Heart right ventricle (tissue), 16 donors: ENCODE results near the gene MGMT. TPM values are rescaled to one million over a fixed set of nuclear protein-coding genes. Genes with fewer than 3 reads are reported as not detected.

Source experiments
- ATAC-seq, 8 donors: fragments of 200-7000 bp; cut with Tn5 transposase; one replicate each; pipeline ENCODE4 v1.9.1; 2020; ENCODE audit warnings: mild to moderate bottlenecking in 8 of 8, moderate library complexity in 8 of 8, moderate number of reproducible peaks in 1 of 8
- DNase-seq, 2 donors: peaks; one replicate each; pipeline ENCODE4 v3.0.0-alpha.2; 2020
- H3K27ac ChIP-seq, 10 donors: fragments of 200-600 bp; sonication (generic) in 2 of 10; one replicate each; pipeline versions ENCODE4 v1.5.0 to v1.8.0; 2020 to 2022; ENCODE audit warnings: mild to moderate bottlenecking in 3 of 10
- H3K27me3 ChIP-seq, 7 donors: fragments of 200-600 bp; one replicate each; pipeline ENCODE4 v1.8.0; 2021 to 2022; ENCODE audit warnings: mild to moderate bottlenecking in 2 of 7
- H3K36me3 ChIP-seq, 9 donors: fragments of 200-600 bp; sonication (generic) in 1 of 9; one replicate each; pipeline versions ENCODE4 v1.5.0 to v1.8.0; 2020 to 2022; ENCODE audit warnings: mild to moderate bottlenecking in 2 of 9
- H3K4me1 ChIP-seq, 9 donors: fragments of 200-600 bp; sonication (generic) in 1 of 9; one replicate each; pipeline versions ENCODE4 v1.5.0 to v1.8.0; 2020 to 2022; ENCODE audit warnings: mild to moderate bottlenecking in 4 of 9
- H3K4me3 ChIP-seq, 10 donors: fragments of 200-600 bp; sonication (generic) in 2 of 10; one replicate each; pipeline versions ENCODE4 v1.5.0 to v1.8.0; 2020 to 2022; ENCODE audit warnings: mild to moderate bottlenecking in 7 of 10, moderate library complexity in 2 of 10
- H3K9me3 ChIP-seq, 11 donors: fragments of 200-600 bp in 10 of 11; sonication (generic) in 2 of 11; one replicate each; pipeline versions ENCODE4 v1.5.0 to v1.8.0; 2013 to 2022; ENCODE audit warnings: mild to moderate bottlenecking in 2 of 11, control low read depth in 1 of 11, moderate library complexity in 1 of 11
- WGBS, 2 donors: extraction: QIAGEN DNeasy Blood & Tissue Kit; methylation state at CpG; one replicate each; pipeline ENCODE4 v1.1.7; 2013; ENCODE audit warnings: inconsistent platforms in 1 of 2; 5-methylcytosine and 5-hydroxymethylcytosine counted together
- intact Hi-C, 10 donors: fragments of 100-400 bp; cut with DNase I; formaldehyde crosslinking; loops; one replicate each; pipeline versions ENCODE4 v1.11.1 to v1.14.2; 2022
- polyA plus RNA-seq, 2 donors: library from polyadenylated mRNA; stranded (reverse); fragments of 200-250 nt; gene quantifications; one replicate each; pipeline ENCODE4 v1.2.3, GENCODE V29; 2013
- total RNA-seq, 10 donors: library from RNA; stranded (reverse); fragmentation: NEBNext Ultra II Directional in 3 of 10; extraction: Animal tissue kit (Norgen Biotek cat#: 25700) in 3 of 10; gene quantifications; one replicate each; pipeline versions ENCODE4 v1.2.1 to v1.2.4, GENCODE V29; 2021 to 2023
- TF ChIP-seq, protein P1 (sequence below), 9 donors: fragments of 200-600 bp; sonication (generic) in 2 of 9; IDR thresholded peaks; one replicate each; pipeline versions ENCODE4 v1.5.0 to v1.8.0; 2021 to 2022; ENCODE audit warnings: antibody characterized with exemption in 9 of 9, mild to moderate bottlenecking in 5 of 9, moderate library complexity in 1 of 9
- donor health status: Arrhythmogenic right ventricular cardiomyopathy.
- donor health status: ischemic (EF 13 %, LVEDD 7.1; RV severe dilation, severe dysfunction).
- donor health status: healthy with polysubstance abuse.
- donor health status: DM: no; HTN: yes; CAD: no.
- donor health status: DM: no; HTN: no; CAD: no.
- donor health status: ischemic (EF 25% LVEDD 6.9; RV normal size, moderate dysfunction).
- donor health status: ischemic (EF 25% LVEDD 5.7; RV mildly dilated, moderate dysfunction).
- donor health status: healthy.
- donor health status: DM: yes; HTN: yes; CAD: no.
- donor health status: Ischemic cardiomyopathy.
- donor health status: ischemic (EF 35%, LVEDD 5.7; RV mildly dilated, moderate dysfunction).
- donor health status: nonischemic (EF 11% LVEDD 7.7; RV severe dilation, severe dysfunction).
- donor health status: DM: yes; HTN: yes; CAD: no.
- donor health status: PGD.
- donor health status: ischemic (EF 29% LVEDD 5.4; RV normal size, mild dysfunction).
- donor health status: nonischemic (EF 23%, LVEDD 6.1; RV moderate dilation, normal function).

MGMT gene
- total and polyA plus RNA-seq, 12 donors, result 8.4 to 17.8 (median 12.9) TPM

DNA sequence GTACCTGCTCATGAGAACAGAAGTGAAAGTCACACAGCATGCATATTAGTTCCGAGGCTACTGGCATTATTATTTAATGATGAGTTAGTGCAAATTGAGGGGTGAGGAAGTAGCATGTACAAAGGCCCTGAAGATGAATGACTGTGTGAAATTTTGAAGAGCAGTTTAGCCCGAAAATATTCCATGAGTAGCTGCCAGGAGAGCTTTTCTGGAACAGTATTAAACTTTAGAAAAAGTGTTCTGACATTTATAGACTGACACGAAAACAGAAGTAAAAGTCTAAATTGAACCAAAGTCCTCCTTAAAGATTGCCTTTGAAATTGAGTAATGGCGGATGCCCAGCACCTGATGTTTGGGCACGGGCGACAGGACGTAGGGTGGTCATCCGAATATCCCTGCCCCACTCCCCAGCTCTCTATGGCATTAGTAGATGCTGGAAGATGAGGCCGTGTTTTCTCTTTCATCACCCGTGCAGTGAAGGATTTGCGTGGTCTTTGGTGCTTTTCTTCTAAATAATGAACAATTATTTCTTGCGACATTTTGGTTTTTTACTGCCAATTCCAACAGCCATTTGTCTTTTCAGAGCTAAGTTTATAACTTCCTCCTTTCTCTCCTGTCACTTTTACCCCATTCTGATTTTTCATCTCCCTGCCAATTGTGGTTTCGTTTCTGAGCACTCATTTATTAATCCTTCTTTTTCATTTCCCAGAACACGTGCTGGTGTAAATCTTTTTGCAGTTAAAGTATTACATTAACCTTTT lies 192.6 kb downstream of the MGMT start:
- DNase-seq (no peak), ATAC-seq (no peak)
- peaks cover 0 to 17% (median 5%) of the 10 kb centered on the region in 11 donors for H3K9me3 ChIP-seq
- no peaks in the 10 kb centered on the region for H3K27me3 ChIP-seq
- intact Hi-C loops, result no loop called here
- H3K27ac ChIP-seq, result no peak overlapping the region
- whole genome bisulfite sequencing, 2 donors, result 90 to 96% methylated on average over 14 of the region's 14 CpGs
- no peak overlapping the region for H3K4me3 ChIP-seq
- TF ChIP-seq, protein P1, sequence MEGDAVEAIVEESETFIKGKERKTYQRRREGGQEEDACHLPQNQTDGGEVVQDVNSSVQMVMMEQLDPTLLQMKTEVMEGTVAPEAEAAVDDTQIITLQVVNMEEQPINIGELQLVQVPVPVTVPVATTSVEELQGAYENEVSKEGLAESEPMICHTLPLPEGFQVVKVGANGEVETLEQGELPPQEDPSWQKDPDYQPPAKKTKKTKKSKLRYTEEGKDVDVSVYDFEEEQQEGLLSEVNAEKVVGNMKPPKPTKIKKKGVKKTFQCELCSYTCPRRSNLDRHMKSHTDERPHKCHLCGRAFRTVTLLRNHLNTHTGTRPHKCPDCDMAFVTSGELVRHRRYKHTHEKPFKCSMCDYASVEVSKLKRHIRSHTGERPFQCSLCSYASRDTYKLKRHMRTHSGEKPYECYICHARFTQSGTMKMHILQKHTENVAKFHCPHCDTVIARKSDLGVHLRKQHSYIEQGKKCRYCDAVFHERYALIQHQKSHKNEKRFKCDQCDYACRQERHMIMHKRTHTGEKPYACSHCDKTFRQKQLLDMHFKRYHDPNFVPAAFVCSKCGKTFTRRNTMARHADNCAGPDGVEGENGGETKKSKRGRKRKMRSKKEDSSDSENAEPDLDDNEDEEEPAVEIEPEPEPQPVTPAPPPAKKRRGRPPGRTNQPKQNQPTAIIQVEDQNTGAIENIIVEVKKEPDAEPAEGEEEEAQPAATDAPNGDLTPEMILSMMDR (IDR thresholded peaks at IDR 0.05), result no peak
- H3K4me1 ChIP-seq, result no peaks in the 10 kb centered on the region
- peaks cover 0 to 3% (median 0%) of the 10 kb centered on the region in 9 donors for H3K36me3 ChIP-seq

DNA sequence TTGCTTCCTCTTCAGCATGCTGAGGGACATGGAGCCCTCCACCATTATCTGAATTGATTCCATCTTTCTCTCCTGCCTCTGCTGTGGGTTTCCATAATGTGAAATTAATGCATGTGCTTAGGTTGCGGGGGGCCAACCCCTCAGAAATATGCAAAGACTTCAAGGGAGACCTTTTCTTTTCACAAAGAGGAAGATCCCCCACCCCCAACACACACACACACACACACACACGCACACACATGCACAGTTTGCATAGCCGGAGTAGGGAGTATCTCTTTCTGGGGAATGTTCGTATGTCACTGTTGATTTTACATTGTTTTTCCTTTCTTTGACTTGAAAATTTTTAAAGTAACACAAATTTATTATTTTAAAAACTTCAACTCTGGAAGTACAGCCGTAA lies 193.5 kb downstream of the MGMT start:
- Histone ChIP-seq H3K36me3 (peaks cover 0 to 3% (median 0%) of the 10 kb centered on the region in 9 donors), H3K27ac (no peak overlapping the region), H3K27me3 (no peaks in the 10 kb centered on the region), H3K4me3 (no peak overlapping the region), H3K9me3 (peaks cover 0 to 18% (median 7%) of the 10 kb centered on the region in 11 donors), H3K4me1 (no peaks in the 10 kb centered on the region)
- TF ChIP-seq, protein P1 (IDR thresholded peaks at IDR 0.05), result no peak
- 87 to 93% methylated on average over 5 of the region's 5 CpGs for WGBS, 2 donors
- ATAC-seq (no peak), DNase-seq (no peak)
- intact Hi-C loops, result no loop called here

DNA sequence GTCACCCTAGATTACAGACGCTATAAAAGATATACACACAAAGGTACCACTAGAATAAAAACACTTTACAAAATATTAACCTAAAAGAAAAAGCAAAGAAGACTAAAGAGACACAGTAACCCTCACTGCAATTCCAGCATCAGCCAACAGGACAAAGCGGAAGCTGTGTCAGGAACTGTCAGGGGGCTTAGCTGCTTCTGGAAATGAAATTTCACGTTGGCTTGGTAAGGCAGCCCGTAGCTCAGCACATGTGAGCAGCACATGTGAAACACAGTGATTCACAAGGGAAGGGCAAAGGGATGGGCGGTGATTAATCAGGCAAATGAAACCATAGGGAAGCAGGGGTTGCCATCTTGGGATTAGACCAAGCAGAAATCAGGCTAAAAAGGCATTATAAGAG lies 195.4 kb downstream of the MGMT start:
- H3K36me3 ChIP-seq, result peaks cover 0 to 3% (median 0%) of the 10 kb centered on the region in 9 donors
- H3K27ac ChIP-seq, result no peak overlapping the region
- ATAC-seq (no peak), DNase-seq (no peak)
- H3K27me3 ChIP-seq, result no peaks in the 10 kb centered on the region
- 93% methylated on average over 5 of the region's 5 CpGs for WGBS, 2 donors
- H3K4me1 ChIP-seq, result no peaks in the 10 kb centered on the region
- intact Hi-C loops, result no loop called here
- TF ChIP-seq, protein P1 (IDR thresholded peaks at IDR 0.05), result no peak
- H3K4me3 ChIP-seq, result no peak overlapping the region
- H3K9me3 ChIP-seq, result peaks cover 0 to 18% (median 7%) of the 10 kb centered on the region in 11 donors

DNA sequence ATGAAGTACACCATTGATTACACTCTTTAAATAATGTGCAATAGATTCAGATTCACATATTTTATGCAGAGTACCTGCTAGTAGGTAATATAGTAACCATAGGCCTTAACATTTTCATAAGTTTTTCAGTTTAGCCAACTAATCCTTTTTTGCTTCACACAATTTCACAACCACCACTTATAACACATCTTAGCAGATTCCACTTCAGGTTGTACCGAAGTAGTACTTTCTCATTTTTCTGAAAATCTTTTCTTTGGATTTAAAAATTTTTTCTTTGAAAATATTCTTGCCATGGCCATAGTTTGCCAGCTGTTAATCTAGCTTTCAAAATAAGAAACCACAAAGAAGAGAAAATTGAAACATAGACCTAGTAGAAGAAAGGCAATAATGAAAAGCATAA lies 203.1 kb downstream of the MGMT start:
- intact Hi-C loops, result no loop called here
- Histone ChIP-seq H3K9me3 (peaks cover 0 to 24% (median 5%) of the 10 kb centered on the region in 11 donors), H3K27ac (no peak overlapping the region), H3K4me3 (no peak overlapping the region), H3K36me3 (peaks cover 0 to 9% (median 0%) of the 10 kb centered on the region in 9 donors), H3K4me1 (no peaks in the 10 kb centered on the region), H3K27me3 (no peaks in the 10 kb centered on the region)
- DNase-seq (no peak), ATAC-seq (no peak)
- 97 to 98% methylated on average over 1 of the region's 1 CpG for WGBS, 2 donors
- TF ChIP-seq, protein P1 (IDR thresholded peaks at IDR 0.05), result no peak
